Measurements from ENCODE around the gene KANSL1. TPM values are rescaled to one million over a fixed set of nuclear protein-coding genes. Genes with fewer than 3 reads are reported as not detected.

KANSL1 gene
- total and polyA plus RNA-seq, 2 of the 4 experiments (the other 2 are of a cell fraction), result 19.1 to 49.6 TPM

GRCh38 chr17:45989759-45990158 lies 203.5 kb downstream of the KANSL1 start:
- no peak overlapping the region for H3K27ac ChIP-seq (ENCODE audit: insufficient read depth, low read length)
- H2AFZ ChIP-seq (replicated peaks; ENCODE audit: low read length, poor library complexity), result no peak overlapping the region
- peaks cover 3% of the 10 kb centered on the region; the same call in 1 of the 2 replicates for H3K9me1 ChIP-seq (ENCODE audit: insufficient read depth, low read length)
- TF ChIP-seq, protein P1, sequence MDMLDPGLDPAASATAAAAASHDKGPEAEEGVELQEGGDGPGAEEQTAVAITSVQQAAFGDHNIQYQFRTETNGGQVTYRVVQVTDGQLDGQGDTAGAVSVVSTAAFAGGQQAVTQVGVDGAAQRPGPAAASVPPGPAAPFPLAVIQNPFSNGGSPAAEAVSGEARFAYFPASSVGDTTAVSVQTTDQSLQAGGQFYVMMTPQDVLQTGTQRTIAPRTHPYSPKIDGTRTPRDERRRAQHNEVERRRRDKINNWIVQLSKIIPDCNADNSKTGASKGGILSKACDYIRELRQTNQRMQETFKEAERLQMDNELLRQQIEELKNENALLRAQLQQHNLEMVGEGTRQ (IDR thresholded peaks at IDR 0.05; ENCODE audit: low read depth, low read length), result no peak
- TF ChIP-seq MAZ (IDR thresholded peaks at IDR 0.05; ENCODE audit: borderline replicate concordance, low read depth, low read length), result no peak
- no peak for TF ChIP-seq RAD21 (IDR thresholded peaks at IDR 0.05; ENCODE audit: low read length)
- TF ChIP-seq CHD1 (IDR thresholded peaks at IDR 0.05; ENCODE audit: low read depth, low read length), result no peak
- no peak for TF ChIP-seq MAFK (IDR thresholded peaks at IDR 0.05; ENCODE audit: low read depth, low read length)
- no peak for TF ChIP-seq RCOR1 (IDR thresholded peaks at IDR 0.05; ENCODE audit: insufficient replicate concordance, low read length)
- no peak for TF ChIP-seq BHLHE40 (IDR thresholded peaks at IDR 0.05; ENCODE audit: low read depth, low read length)
- TF ChIP-seq, protein P2, sequence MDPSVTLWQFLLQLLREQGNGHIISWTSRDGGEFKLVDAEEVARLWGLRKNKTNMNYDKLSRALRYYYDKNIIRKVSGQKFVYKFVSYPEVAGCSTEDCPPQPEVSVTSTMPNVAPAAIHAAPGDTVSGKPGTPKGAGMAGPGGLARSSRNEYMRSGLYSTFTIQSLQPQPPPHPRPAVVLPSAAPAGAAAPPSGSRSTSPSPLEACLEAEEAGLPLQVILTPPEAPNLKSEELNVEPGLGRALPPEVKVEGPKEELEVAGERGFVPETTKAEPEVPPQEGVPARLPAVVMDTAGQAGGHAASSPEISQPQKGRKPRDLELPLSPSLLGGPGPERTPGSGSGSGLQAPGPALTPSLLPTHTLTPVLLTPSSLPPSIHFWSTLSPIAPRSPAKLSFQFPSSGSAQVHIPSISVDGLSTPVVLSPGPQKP (IDR thresholded peaks at IDR 0.05; ENCODE audit: borderline replicate concordance, low read depth, low read length), result no peak
- no peak for TF ChIP-seq CEBPB (IDR thresholded peaks at IDR 0.05; ENCODE audit: low read depth, low read length)
- TF ChIP-seq CTCF (conservative IDR thresholded peaks at IDR 0.05; ENCODE audit: low read depth, low read length), result no peak
- TF ChIP-seq NFE2L2 (IDR thresholded peaks at IDR 0.05; ENCODE audit: low read depth, low read length), result no peak
- TF ChIP-seq MXI1 (IDR thresholded peaks at IDR 0.05; ENCODE audit: borderline replicate concordance, low read depth, low read length), result no peak
- TF ChIP-seq POLR2A (IDR thresholded peaks at IDR 0.05; ENCODE audit: low read depth, low read length), result no peak
- TF ChIP-seq FOS (IDR thresholded peaks at IDR 0.05; ENCODE audit: low read depth, low read length), result no peak
- TF ChIP-seq SMC3 (IDR thresholded peaks at IDR 0.05; ENCODE audit: low read depth, low read length), result no peak
- H2BK15ac ChIP-seq (ENCODE audit: low read depth, low read length), result no peak overlapping the region
- H4K91ac ChIP-seq (ENCODE audit: insufficient read depth, low read depth, low read length), result no peak overlapping the region
- no peak overlapping the region for H3K14ac ChIP-seq (replicated peaks; ENCODE audit: low read depth, low read length)
- no peak for DNase-seq
- H3K23ac ChIP-seq (ENCODE audit: low read depth, low read length), result no peak overlapping the region
- H2AK5ac ChIP-seq (ENCODE audit: low read depth, low read length), result no peak overlapping the region
- H2BK5ac ChIP-seq (ENCODE audit: low read depth, low read length, poor library complexity, severe bottlenecking), result no peak overlapping the region
- no peak overlapping the region for H2BK20ac ChIP-seq (ENCODE audit: low read depth, low read length)
- POLR2A ChIA-PET (ENCODE audit: unreplicated experiment), result no interaction called here
- H3K9me3 ChIP-seq (ENCODE audit: control insufficient read depth, insufficient read depth, low read length), result peaks cover 2% of the 10 kb centered on the region; the same call in 1 of the 2 replicates
- H3K36me3 ChIP-seq (ENCODE audit: control insufficient read depth, insufficient read depth, low read length), result no peaks in the 10 kb centered on the region
- no peak overlapping the region for H4K5ac ChIP-seq (ENCODE audit: low read depth, low read length)
- CTCF ChIA-PET, result no interaction called here
- H3K27me3 ChIP-seq (ENCODE audit: control insufficient read depth, insufficient read depth, low read length), result peaks cover 26% of the 10 kb centered on the region
- H2BK120ac ChIP-seq (ENCODE audit: low read depth, low read length), result no peak overlapping the region
- H3K4me1 ChIP-seq (ENCODE audit: control insufficient read depth, insufficient read depth, low read length), result no peaks in the 10 kb centered on the region
- intact Hi-C loops (cut with micrococcal nuclease) (no loop called here), in situ Hi-C loops (cut with MboI; ENCODE audit: low sequenced_read_pairs) (no loop called here), dilution Hi-C loops (cut with HindIII; ENCODE audit: low sequenced_read_pairs, unreplicated experiment) (no loop called here)
- no TSS peak for BruUV-seq (replicated peaks)
- WGBS, 2 experiments (ENCODE audit: extremely low coverage in 2 of 2, insufficient read length in 1 of 2), result 100% methylated on average over 1 of the region's 3 CpGs; no CpG with 5 or more reads in 1 of the 2 experiments
- no peaks in the 10 kb centered on the region; the same call in 1 of the 2 replicates for H4K20me1 ChIP-seq (ENCODE audit: insufficient read depth, low read length)
- no peak overlapping the region for H4K8ac ChIP-seq (ENCODE audit: low read depth in 2 of 2, low read length in 2 of 2)
- no peak overlapping the region for H2AK9ac ChIP-seq (replicated peaks; ENCODE audit: low read depth, low read length, poor library complexity)
- no peak overlapping the region for H3K18ac ChIP-seq (ENCODE audit: low read depth, low read length)
- no peaks in the 10 kb centered on the region for H3K79me1 ChIP-seq (ENCODE audit: low read depth in 1 of 2, low read length in 2 of 2)
- H3K4ac ChIP-seq (ENCODE audit: low read depth, low read length), result no peak overlapping the region
- H3K9ac ChIP-seq (ENCODE audit: low read depth, low read length), result no peak overlapping the region
- no peak overlapping the region for H3K4me2 ChIP-seq (ENCODE audit: low read depth, low read length)
- ATAC-seq (ENCODE audit: low read depth), result no peak
- no peak overlapping the region for H3K56ac ChIP-seq (ENCODE audit: extremely low read depth, insufficient read depth, low read length)
- H3K4me3 ChIP-seq (ENCODE audit: insufficient read depth, low read depth, low read length), result no peak overlapping the region

Data from IMR-90 (cell line).